Measurements from ENCODE around the gene ORC1.

DNA sequence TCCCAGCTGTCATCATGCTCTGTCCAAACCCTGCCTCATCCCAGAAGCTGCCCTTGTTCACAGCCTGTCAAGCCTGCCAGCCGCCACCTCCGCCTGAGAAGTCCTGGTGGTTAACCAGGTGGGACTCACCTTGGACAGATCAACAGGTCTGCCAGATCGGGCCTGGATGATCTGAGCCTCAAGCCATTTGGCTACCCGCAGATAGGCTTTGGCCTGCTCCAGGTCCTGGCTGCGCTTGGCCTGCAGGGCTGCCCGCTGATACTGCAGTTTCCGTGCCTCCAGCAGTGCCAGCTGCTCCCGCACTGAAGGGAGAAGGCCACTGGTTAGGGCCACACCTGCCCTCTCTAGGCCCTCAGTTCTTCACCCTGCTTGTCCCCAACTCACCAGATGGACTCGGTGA is 46.8 kb downstream of the ORC1 start:
- TF ChIP-seq CTCF (IDR thresholded peaks at IDR 0.05; ENCODE audit: low read depth, low read length) (no peak), POLR2A (IDR thresholded peaks at IDR 0.05; ENCODE audit: extremely low read depth, insufficient read length) (no peak)

All from NB4 (cell line).